HG02943 (cell line): Measurements from ENCODE around the gene TFEB.
"Not testable (repeated sequence)": the region's sequence is repeated elsewhere in the genome, so short reads cannot be mapped to it uniquely, and the experiment has no call there.

Experiments used
- ATAC-seq: cut with Tn5 transposase; IDR thresholded peaks from one replicate; pipeline ENCODE4 v1.9.1; 2021; ENCODE audit warnings: mild to moderate bottlenecking, low read depth, moderate library complexity; ENCODE audit not compliant: unreplicated experiment

The TFEB gene

DNA sequence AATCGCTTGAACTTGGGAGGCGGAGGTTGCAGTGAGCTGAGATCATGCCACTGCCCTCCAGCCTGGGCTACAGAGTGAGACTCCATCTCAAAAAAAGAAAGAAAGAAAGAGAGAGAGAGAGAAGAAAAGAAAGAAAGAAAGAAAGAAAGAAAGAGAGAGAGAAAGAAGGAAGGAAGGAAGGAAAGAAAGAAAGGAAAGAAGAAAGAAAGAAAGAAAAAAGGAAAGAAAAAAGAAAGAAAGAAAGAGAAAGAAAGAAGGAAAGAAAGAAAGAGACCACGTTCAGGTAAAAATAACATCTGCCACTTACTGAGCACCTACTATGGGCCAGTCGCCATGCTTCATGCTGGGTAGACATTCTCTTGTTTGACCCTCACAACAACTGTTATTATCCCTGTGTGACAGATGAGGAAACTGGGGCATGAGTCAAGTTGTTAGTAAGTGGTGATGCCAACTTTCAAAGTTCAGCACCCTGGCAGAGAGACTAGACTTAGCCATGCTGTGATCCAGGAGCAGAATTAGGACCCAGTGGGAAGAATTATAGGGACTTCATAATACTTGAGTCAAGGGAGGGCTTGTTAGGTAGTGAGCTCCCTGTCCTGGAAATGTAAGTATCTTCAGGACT lies 30.7 kb upstream of the TFEB start:
- ATAC-seq: not testable (repeated sequence)

DNA sequence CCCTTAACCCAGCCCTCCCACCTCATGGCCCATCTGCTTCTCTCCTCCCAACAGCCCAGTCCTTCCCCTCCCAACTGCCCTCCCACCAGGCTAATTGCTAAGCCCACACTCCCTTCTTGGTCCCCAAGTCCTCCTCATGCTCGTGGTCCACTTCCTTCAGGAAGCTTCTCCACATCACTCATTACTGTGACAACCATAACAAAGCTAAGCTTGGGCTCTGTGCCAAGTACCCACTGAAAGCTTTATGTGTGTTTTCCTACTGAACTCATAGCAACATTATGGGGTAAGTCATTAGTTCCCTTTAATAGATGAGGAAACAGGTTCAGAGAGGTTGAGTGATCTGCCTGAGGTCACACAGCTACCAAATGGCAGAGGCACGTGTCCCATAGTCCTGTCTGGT lies 28.1 kb upstream of the TFEB start:
- no peak for ATAC-seq

DNA sequence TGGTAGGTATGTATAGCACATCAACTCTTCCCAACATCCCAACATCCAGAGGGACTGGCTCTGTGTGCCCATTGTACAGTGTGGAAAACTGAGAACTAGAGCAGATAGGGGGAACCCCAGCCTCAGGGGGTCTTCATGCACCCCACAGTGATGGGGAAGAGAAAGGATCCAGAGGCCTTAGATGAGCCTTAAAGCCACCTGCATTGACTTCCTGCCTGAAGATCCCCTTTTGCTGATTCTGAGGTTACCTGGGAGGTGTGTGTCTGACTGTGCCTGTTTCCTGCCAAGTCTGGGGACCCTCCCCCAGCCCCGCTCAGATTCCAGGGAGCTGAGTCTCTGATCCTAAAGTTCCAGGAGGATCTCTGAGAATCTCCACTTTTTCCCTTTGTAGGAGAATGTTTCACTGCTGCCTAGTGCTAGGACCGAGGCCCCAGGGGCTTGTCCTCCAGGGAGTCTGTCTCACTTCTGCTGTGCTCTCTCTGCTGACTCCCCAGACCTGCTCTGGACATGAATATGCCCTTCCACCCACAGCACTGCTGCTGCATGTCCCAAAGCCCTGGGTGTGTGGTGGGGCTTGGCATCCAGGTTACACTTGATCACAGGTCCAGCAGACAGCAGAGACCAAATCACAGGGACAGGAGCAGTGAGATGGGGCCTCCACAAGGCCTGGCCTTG lies 24.6 kb upstream of the TFEB start:
- no peak for ATAC-seq

DNA sequence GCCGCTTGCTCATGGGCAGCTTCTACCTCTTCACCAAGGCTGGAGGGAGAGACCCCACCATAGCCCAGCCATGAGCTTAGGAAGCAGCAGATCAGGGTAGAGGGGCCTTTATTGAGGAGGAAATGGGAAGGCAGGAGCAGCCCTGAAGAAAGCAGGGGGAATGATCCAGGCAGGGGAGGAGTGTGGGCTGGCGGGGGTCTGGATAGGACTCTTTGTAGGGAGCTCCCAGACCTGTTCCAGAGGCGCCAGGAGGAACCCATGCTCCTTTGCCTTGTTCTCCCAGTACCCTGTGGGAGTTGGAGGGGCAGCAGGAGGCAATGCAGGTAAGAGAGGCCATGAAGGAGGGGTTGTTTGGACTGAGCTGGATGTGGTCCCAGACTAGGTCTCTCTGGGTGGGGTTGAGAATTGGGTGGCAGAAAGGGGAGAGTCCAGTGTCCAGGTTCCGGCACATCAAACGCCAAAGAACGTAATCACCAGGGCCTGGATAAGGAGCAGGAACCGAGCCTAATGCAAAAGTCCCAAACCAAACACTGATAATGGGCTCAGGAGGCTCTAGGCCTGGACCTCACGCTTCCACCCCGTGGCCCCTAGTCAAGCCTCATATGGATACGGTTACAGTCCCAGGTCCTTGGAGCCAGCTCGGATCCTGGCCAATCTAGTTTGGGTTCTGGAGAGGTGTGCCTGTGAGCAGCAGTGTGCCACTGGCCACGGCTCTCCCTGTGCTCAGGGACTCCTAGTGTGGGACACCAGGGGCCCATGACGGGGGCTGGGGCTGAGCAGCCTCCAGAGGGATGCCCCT lies 23.9 kb upstream of the TFEB start:
- no peak for ATAC-seq

DNA sequence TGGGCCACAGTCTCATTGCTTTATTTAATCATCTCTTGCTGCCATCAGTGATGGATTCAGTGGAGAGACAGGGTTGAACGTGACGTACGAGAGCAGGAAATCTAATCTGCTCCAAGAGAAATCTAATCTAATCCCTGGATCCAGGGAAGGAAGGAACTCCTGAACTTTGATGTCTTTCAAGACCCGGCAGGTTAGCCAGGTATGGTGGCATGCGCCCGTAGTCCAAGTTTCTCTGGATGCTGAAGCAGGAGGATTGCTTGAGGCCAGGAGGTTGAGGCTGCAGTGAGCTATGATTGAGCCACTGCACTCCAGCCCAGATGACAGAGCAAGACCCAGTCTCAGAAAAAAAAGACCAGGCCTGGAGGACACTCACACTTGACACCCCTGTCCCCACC lies 23.2 kb upstream of the TFEB start:
- no peak for ATAC-seq

DNA sequence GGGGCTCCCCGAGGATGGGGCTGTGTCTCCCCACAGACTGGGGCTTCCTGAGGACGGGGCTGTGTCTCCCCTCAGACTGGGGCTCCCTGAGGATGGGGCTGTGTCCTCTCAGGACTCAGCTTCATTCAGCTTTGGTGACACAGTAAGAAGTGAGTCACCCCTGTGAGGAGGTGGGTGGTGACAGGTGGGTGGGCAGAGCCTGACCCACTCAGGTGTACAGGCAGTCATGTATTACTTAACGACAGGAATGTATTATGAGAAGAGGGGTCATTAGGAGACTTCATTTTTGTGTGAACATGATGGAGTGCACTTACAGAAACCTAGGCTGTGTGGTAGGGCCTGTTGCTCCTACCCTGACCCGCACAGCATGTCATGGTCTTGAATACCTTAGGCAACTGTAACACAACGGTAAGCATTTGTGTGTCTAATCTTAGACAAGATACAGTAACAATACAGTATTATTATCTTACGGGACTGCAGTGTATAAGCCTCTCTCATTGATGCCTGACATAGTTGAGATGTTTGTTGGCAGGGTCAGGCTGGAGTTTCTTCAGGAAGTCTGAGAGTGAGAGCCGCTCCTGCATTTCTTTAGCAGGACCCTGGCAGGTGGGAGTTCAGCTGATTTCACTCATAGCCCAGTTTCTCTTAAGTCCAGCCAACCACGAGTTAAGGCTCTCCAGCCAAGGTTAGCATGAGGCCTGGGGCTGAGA lies 22.7 kb upstream of the TFEB start:
- ATAC-seq: no peak

DNA sequence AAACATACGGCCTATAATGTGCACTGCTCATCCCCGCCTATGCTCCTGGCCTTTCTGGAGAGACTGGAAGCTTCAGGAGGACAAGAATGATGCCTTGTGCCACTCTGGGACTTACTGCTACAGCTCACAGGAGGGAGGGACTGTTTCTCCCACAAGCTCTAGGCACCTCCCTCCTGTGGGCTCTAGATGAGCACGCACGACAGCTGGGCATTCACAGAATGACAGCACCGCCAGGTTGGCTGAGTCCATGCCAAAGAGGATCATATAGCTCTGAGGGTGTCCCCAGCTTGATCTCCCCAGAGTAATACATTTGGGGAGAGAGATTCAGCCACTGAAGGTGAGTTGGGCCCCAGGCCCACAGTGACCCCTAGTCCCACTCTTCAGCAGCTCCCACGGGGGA lies 21.9 kb upstream of the TFEB start:
- ATAC-seq: no peak

DNA sequence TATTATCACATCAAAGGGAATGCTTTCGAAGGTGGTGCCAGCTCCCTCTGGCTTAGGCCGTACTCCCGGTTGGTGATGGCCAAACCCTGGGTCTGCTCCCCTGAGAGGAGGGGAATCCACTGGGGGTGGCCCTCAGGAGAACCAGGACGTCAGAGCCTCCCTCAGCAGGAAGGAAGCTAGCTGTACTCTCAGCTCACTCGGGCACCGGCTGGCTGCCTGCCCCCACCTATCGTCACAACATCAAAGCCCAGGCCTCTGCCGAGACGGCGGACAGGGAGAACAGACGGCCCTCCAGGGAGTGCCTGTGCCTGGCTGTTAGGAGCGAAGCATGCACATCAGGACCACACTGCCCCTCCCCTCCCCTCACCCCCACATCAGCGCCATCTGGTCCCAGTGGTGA lies 20.9 kb upstream of the TFEB start:
- no peak for ATAC-seq

DNA sequence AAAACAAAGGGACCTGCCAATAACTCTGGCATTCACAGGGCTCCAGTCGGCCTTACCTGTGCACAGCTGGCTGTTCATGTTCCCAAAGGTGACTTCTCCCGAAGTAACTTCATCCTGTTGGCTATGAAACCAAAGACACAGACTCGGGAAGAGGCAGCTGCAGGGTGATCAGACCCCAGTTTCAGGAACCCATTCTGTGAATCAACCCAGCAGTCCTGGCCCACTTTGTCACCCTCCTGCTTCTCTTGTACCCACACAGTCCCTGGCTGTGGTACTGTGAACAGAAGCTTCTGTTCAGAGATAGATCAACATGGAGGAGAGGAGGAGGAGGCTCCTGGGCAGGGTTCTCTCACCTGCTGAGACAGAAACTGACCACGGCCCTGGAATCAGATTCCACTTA lies 20.5 kb upstream of the TFEB start:
- ATAC-seq: no peak

DNA sequence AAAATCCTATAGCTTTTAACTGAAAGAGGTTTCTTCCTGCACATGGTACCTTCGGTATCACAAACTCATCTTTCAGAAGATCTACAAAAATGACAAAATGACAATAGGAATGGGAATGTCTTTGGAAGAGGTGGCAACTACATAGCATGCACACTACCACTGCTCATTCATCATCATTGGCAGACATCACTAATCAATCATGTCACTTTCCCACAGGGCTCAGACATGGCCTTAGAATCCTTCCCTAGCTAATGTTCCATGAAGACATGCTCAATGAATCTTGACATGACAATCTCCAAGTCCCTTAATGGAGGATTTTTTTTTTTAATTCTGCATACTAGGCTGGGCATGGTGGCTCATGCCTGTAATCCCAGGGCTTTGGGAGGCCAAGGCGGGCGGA lies 15.0 kb upstream of the TFEB start:
- no peak for ATAC-seq

DNA sequence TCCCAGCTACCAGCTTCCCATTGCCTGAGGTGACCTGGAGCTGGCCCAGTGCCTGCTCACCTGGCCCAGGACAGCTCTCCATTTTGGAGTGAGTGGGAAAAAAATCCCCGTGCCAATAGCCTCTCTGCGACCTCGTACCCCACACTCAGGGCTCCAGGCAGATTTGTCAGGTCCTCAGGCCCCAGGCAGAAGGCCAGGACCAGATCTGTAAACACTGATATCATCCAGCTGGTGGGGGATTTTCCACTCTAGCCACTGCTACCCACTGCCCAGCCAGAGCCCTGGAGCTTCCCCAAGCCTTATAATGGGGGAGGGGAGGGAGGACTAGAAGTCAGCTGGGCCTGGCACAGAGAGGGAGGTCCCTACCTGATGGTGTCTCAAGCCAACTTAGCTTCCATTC lies 13.1 kb upstream of the TFEB start:
- ATAC-seq: no peak

DNA sequence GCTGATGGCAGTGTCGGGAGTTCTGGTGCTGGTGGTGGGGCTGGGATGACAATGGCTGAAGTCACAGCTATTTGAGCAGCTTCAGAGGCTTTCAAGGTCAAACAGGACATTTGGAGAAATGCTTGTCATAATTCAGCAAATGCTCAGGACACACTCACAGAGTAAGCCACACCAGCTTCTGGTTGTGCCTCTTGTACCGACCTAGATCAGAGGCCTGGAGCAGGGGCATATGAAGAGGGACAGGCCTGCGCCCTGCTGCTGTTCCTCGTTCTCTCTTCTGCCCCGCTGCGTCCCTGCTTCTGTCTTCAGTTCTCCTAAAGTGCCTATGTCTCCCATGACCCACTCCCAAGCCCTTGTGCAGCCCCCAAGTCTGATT lies 12.7 kb upstream of the TFEB start:
- ATAC-seq: no peak

DNA sequence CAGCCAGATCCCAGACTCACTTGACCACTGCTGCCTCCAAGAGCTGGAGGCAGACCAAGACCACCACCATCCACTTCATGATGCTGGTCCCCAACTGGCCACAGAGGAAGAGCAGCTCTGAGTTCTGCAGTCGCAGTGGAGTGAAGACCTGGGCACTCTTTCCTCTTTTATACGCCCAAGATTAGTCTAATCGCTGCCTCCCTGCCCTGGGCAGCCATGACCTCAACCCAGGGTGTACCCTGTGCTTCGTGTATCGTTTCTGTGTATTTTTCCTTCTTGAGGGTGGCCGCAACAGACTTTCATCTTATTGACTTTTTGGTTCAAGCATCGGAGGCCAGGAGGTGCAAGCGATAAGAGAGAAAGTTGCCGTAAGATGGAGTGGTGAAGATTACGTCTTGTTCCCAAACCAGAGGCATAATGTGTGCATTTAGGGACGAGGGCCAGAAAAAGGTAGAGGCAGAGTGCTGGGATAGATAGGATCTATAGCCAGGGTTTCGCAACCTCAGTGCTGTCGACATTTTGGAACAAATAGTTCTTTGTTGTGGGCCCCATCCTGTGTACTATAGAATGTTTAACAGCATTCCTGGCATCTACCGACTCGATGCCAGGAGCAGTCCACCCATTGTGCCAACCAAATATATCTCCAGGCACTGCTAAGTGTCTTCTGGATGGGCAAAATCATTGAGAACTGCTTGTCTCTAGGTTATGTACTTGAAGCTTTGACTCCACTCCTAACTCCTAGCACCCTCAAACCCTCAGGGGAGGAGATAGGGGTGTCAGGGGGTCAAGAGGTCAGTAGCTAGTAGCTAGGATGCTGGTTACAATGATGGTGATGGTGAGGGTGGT lies 12.1 kb upstream of the TFEB start, which contains the start of gene PGC:
Gene PGC (minus strand): TSS at position 142 of the 846 bp plus-strand sequence. CDS start 63 bp downstream, at position 79.
- ATAC-seq: no peak

DNA sequence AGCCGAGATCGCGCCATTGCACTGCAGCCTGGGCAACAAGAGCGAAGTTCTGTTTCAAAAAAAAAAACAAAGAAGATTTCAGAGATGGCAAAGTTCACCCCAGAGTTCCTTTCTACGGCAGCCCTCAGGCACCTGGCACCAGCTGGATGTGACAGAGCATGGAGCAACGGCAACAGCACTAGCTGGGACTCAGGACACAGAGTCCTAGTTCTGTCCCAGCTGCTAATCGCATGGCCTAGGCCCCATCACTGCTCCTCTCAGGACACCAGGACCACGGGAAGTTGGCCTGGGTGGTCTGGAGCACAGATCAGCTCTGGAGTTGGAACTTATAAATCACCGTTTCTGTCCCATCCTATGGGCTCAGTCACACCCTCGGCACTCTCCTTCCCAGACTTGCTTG lies 10.7 kb upstream of the TFEB start:
- no peak for ATAC-seq

DNA sequence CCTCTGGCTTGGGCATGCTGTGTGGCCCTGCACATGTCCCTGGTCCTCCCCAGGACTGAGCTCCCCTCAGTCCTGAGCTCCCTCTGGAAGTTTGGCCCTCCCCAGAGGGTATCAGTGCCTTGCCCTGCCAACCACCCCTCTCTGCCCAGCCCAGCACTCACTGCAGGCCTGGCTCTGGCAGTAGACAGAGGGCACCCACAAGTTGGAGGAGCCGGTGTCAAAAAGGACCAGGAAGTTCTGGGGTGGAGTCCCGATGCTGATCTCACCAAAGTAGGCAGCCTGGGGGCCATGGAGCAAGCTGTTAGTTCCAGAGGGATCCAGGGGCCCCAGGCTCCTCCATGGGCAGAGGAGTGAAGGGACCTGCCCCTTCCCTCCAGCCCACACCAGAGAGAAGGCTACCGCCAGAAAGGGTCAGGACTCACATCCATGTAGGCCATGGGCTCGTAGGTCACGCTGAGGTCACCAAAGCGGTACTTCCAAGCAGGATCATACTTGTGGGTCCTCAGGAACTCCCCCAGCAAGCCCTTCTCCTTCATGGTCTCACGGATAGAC lies 8.9 kb upstream of the TFEB start:
- ATAC-seq: no peak

DNA sequence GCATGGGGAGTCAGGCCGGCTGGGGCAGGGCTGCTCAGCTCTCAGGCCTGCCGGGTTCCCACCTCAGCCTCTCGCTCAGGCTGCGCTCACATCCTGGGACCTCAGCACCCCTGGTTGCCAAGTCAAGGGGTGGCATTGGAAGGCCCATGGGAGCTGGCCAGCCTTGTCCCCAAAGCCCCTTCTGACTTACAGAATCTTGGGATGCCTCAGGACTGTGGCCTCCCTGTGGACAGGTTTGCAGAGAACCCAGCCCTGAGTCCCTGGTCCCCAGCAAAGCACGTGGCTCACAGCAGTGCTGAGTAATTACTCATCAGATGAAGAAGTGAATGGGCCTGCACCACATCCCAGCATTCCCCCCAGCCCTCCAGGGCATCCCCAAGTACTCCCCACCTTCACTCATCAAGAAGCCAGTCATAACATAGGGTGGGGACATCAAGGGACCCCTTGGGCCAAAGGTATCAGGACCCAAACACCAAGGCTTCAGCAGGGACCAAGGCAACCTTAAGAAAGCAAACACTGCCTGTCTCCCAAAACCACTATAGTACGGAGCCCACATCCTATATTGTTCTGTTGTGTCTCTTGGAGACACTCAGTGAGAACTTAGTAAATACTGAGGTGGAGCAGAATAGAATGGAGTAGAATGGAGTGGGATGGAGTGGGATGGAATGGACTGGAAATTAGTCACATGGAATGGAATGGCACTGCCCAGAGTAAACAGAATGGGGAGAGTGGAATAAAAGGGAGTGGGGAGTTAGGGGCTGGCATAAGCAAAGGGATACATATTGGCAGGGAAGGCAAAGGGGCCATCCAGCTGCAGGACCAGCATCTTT lies 8.2 kb upstream of the TFEB start:
- no peak for ATAC-seq

DNA sequence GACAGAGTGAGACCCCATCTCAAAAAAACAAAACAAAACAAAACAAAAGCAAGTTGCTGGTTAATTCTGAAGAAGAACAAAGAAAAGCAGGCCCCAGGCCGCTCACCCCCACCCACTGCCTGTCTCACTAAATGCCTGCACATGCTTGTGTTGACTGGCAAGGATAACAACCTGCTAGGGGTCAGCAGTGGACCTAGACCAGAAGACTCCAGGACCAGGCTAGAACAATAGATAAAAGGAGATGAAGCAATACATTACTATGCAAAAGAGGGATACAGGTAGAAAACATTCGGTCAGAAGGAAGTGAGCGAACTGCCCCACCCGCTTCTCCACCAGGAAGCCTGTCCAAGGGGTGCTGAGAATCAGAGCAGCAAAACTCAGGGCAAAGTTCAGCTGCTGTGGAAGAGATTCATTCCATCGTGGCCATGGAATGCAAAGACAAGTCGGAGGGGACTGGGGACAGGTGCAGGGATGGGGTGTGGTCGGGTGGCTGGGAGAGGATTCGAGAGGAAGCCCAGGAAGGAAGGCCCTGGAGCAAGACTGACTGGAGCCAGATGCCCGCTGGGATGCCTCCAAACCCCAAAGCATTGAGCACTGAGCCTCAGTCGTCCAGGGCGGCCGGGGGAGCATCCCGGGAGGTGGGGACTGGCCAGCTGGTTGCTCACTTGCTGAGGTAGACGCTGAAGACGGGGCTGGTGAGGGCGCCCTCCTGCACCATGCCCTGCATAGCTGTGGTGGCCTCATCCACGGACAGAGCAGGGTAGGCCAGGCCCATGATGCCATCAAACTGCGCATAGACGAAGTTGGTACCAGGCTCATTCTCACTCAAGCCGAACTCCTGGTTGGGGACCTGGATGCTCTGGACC lies 6.5 kb upstream of the TFEB start:
- ATAC-seq: no peak
